Fibroblast of skin of right biceps (primary cell): ENCODE results near the gene STAM2.

Experiments used
- DNase-seq: peaks from one replicate; pipeline ENCODE4 v3.0.0-alpha.2; 2013

STAM2 gene

DNA sequence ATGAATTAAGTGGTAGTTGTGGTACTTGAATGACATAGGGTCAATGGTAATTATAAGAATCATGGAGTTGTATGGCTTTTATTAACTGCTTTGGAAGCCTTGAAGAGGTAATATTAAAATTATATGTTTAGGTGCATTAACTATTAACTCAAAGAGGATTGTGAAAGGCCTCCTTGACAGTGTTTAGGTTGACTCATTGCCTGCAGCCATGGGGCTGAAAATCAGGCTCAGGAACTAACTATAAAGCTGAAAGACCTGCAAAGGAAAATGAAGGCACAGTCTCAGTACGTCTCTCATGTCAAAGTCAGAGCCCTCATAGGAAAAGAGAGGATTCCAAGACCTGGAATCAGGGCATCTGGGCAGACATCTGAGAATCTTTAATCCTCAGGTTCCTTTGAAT, 107.7 kb downstream of the STAM2 start:
- DNase-seq: no peak
